Measurements from ENCODE around the gene ITPR1.

ITPR1 gene

GRCh38 chr3:4739289-4740236 is 246.4 kb downstream of the ITPR1 start:
- no peak overlapping the region for H3K23ac ChIP-seq (ENCODE audit: low read length in 2 of 2)
- no peak overlapping the region for H2BK5ac ChIP-seq (ENCODE audit: low read depth, low read length, poor library complexity, severe bottlenecking)
- no peak overlapping the region for H3K14ac ChIP-seq (ENCODE audit: low read length in 2 of 2)
- peak overlapping the region; percentile 80 for H2AK5ac ChIP-seq (ENCODE audit: low read length, severe bottlenecking)
- H2BK15ac ChIP-seq (ENCODE audit: low read depth, poor library complexity, severe bottlenecking), result no peak overlapping the region
- H3K4ac ChIP-seq (ENCODE audit: low read depth in 1 of 2, low read length in 2 of 2), result no peak overlapping the region
- H2BK12ac ChIP-seq (ENCODE audit: low read length in 2 of 2), result no peak overlapping the region
- no peak overlapping the region for H3K27ac ChIP-seq (ENCODE audit: low read length, poor library complexity, severe bottlenecking)
- H3K27me3 ChIP-seq (ENCODE audit: control insufficient read depth in 1 of 2, insufficient read depth in 1 of 2, low read length in 2 of 2), result no peaks in the 10 kb centered on the region
- H3K4me1 ChIP-seq (ENCODE audit: control insufficient read depth, insufficient read depth, low read depth, low read length), result peaks cover 25% of the 10 kb centered on the region
- no peaks in the 10 kb centered on the region for H3K9me3 ChIP-seq (ENCODE audit: control insufficient read depth, low read length)
- H4K8ac ChIP-seq (ENCODE audit: low read length), result no peak overlapping the region
- 87% methylated on average over 6 of the region's 9 CpGs for WGBS
- H3K4me3 ChIP-seq (ENCODE audit: insufficient read depth in 1 of 2, low read depth in 1 of 2, low read length in 2 of 2), result no peak overlapping the region
- no peak for DNase-seq
- H2BK120ac ChIP-seq (ENCODE audit: low read depth, low read length), result no peak overlapping the region
- H3K36me3 ChIP-seq (ENCODE audit: control insufficient read depth in 1 of 2, insufficient read depth in 2 of 2, low read depth in 1 of 2, low read length in 2 of 2), result no peaks in the 10 kb centered on the region
- no peaks in the 10 kb centered on the region for H3K79me1 ChIP-seq (replicated peaks; ENCODE audit: low read length, poor library complexity, severe bottlenecking)
- peak overlapping the region in 1 of 2 experiments; percentile 42 for H3K18ac ChIP-seq (ENCODE audit: low read depth in 1 of 2, low read length in 2 of 2)
- H3K9ac ChIP-seq (ENCODE audit: low read length), result no peak overlapping the region
- no peak overlapping the region for H2AFZ ChIP-seq (ENCODE audit: low read depth, low read length)
- H4K91ac ChIP-seq (ENCODE audit: low read length), result no peak overlapping the region
- H3K4me2 ChIP-seq (ENCODE audit: low read length, poor library complexity, severe bottlenecking), result no peak overlapping the region

- Histone ChIP-seq H4K8ac (ENCODE audit: low read length) (no peak overlapping the region), H3K4me3 (ENCODE audit: insufficient read depth in 1 of 2, low read depth in 1 of 2, low read length in 2 of 2) (no peak overlapping the region), H3K27me3 (ENCODE audit: control insufficient read depth in 1 of 2, insufficient read depth in 1 of 2, low read length in 2 of 2) (no peaks in the 10 kb centered on the region), H2BK120ac (ENCODE audit: low read depth, low read length) (no peak overlapping the region), H3K36me3 (ENCODE audit: control insufficient read depth in 1 of 2, insufficient read depth in 2 of 2, low read depth in 1 of 2, low read length in 2 of 2) (no peaks in the 10 kb centered on the region), H2AK5ac (ENCODE audit: low read length, severe bottlenecking) (peak overlapping the region; percentile 86), H3K9ac (ENCODE audit: low read length) (peak overlapping the region; percentile 59), H3K14ac (ENCODE audit: low read length in 2 of 2) (no peak overlapping the region), H2BK12ac (ENCODE audit: low read length in 2 of 2) (no peak overlapping the region), H3K79me1 (replicated peaks; ENCODE audit: low read length, poor library complexity, severe bottlenecking) (no peaks in the 10 kb centered on the region), H3K18ac (ENCODE audit: low read depth in 1 of 2, low read length in 2 of 2) (no peak overlapping the region), H3K4me1 (ENCODE audit: control insufficient read depth, insufficient read depth, low read depth, low read length) (peaks cover 22% of the 10 kb centered on the region), H2BK5ac (ENCODE audit: low read depth, low read length, poor library complexity, severe bottlenecking) (no peak overlapping the region), H3K9me3 (ENCODE audit: control insufficient read depth, low read length) (no peaks in the 10 kb centered on the region), H4K91ac (ENCODE audit: low read length) (no peak overlapping the region), H2BK15ac (ENCODE audit: low read depth, poor library complexity, severe bottlenecking) (peak overlapping the region; percentile 9), H2AFZ (ENCODE audit: low read depth, low read length) (no peak overlapping the region), H3K23ac (ENCODE audit: low read length in 2 of 2) (no peak overlapping the region), H3K27ac (ENCODE audit: low read length, poor library complexity, severe bottlenecking) (no peak overlapping the region), H3K4ac (ENCODE audit: low read depth in 1 of 2, low read length in 2 of 2) (no peak overlapping the region), H3K4me2 (ENCODE audit: low read length, poor library complexity, severe bottlenecking) (no peak overlapping the region)
- no peak for DNase-seq
- 96% methylated on average over 13 of the region's 13 CpGs for WGBS
Measured at GRCh38 chr3:4740397-4741105, 247.4 kb downstream of the ITPR1 start.

- H3K18ac ChIP-seq (ENCODE audit: low read depth in 1 of 2, low read length in 2 of 2), result no peak overlapping the region
- H3K27me3 ChIP-seq (ENCODE audit: control insufficient read depth in 1 of 2, insufficient read depth in 1 of 2, low read length in 2 of 2), result no peaks in the 10 kb centered on the region
- no peak overlapping the region for H4K91ac ChIP-seq (ENCODE audit: low read length)
- H3K4me3 ChIP-seq (ENCODE audit: insufficient read depth in 1 of 2, low read depth in 1 of 2, low read length in 2 of 2), result no peak overlapping the region
- no peak overlapping the region for H3K23ac ChIP-seq (ENCODE audit: low read length in 2 of 2)
- no peaks in the 10 kb centered on the region for H3K9me3 ChIP-seq (ENCODE audit: control insufficient read depth, low read length)
- H3K4ac ChIP-seq (ENCODE audit: low read depth in 1 of 2, low read length in 2 of 2), result no peak overlapping the region
- no peak overlapping the region for H2BK120ac ChIP-seq (ENCODE audit: low read depth, low read length)
- no peak overlapping the region for H2AFZ ChIP-seq (ENCODE audit: low read depth, low read length)
- H3K9ac ChIP-seq (ENCODE audit: low read length), result peak overlapping the region; percentile 59
- H3K79me1 ChIP-seq (replicated peaks; ENCODE audit: low read length, poor library complexity, severe bottlenecking), result no peaks in the 10 kb centered on the region
- H3K36me3 ChIP-seq (ENCODE audit: control insufficient read depth in 1 of 2, insufficient read depth in 2 of 2, low read depth in 1 of 2, low read length in 2 of 2), result no peaks in the 10 kb centered on the region
- no peak overlapping the region for H2BK15ac ChIP-seq (ENCODE audit: low read depth, poor library complexity, severe bottlenecking)
- 100% methylated on average over 2 of the region's 3 CpGs for WGBS
- no peak overlapping the region for H3K4me2 ChIP-seq (ENCODE audit: low read length, poor library complexity, severe bottlenecking)
- no peak overlapping the region for H4K8ac ChIP-seq (ENCODE audit: low read length)
- peaks cover 25% of the 10 kb centered on the region for H3K4me1 ChIP-seq (ENCODE audit: control insufficient read depth, insufficient read depth, low read depth, low read length)
- H2BK5ac ChIP-seq (ENCODE audit: low read depth, low read length, poor library complexity, severe bottlenecking), result no peak overlapping the region
- DNase-seq, result no peak
- no peak overlapping the region for H2BK12ac ChIP-seq (ENCODE audit: low read length in 2 of 2)
- no peak overlapping the region for H3K14ac ChIP-seq (ENCODE audit: low read length in 2 of 2)
- peak overlapping the region; percentile 61 for H2AK5ac ChIP-seq (ENCODE audit: low read length, severe bottlenecking)
- H3K27ac ChIP-seq (ENCODE audit: low read length, poor library complexity, severe bottlenecking), result peak overlapping the region; percentile 44
Measured at GRCh38 chr3:4741106-4741403, 247.9 kb downstream of the ITPR1 start.

Measured in mesenchymal stem cell (in vitro differentiated cells and primary cell).